Prostate gland (tissue), 2 donors: ENCODE results near the gene SLC1A2. TPM values are rescaled to one million over a fixed set of nuclear protein-coding genes. Genes with fewer than 3 reads are reported as not detected.

Source experiments
- DNase-seq: peaks from one replicate; pipeline ENCODE4 v3.0.0-alpha.2; 2019; ENCODE audit warnings: low spot score
- H3K27ac ChIP-seq, 2 donors: fragments of 200-600 bp; sonication (generic); 2 replicates each; pipeline ENCODE4 v1.5.1; 2017 to 2019
- H3K27me3 ChIP-seq: fragments of 200-600 bp; sonication (generic); replicated peaks from 2 replicates; pipeline ENCODE4 v1.5.1; 2019; ENCODE audit not compliant: insufficient read depth
- H3K36me3 ChIP-seq, 2 donors: fragments of 200-600 bp; sonication (generic); 1 replicate in 1 of 2; 2 replicates in 1 of 2; pipeline versions ENCODE4 v1.5.1 to v1.8.1; 2017 to 2019
- H3K4me1 ChIP-seq: fragments of 200-600 bp; sonication (generic); replicated peaks from 2 replicates; pipeline ENCODE4 v1.5.1; 2019
- H3K4me3 ChIP-seq, 2 donors: fragments of 200-600 bp; sonication (generic); 2 replicates each; pipeline ENCODE4 v1.5.1; 2017 to 2019
- H3K9me3 ChIP-seq: fragments of 200-600 bp; sonication (generic); 2 replicates; pipeline ENCODE4 v1.5.1; 2017
- POLR2A ChIP-seq: fragments of 450-650 bp; IDR thresholded peaks from one replicate; pipeline ENCODE4 v1.6.1; 2016; ENCODE audit warnings: antibody characterized with exemption, mild to moderate bottlenecking
- POLR2AphosphoS5 ChIP-seq: sonication (generic); formaldehyde crosslinking; IDR thresholded peaks from one replicate; pipeline ENCODE4 v1.6.1; 2017; ENCODE audit warnings: antibody characterized with exemption
- WGBS: methylation state at CpG from one replicate; pipeline ENCODE4 v1.1.5; 2018; 5-methylcytosine and 5-hydroxymethylcytosine counted together
- intact Hi-C: fragments of 100-400 bp; cut with DNase I; formaldehyde crosslinking; loops from one replicate; pipeline ENCODE4 v1.14.2; 2022
- total RNA-seq, 2 donors: library from RNA; depleted of rRNA; stranded (reverse); fragments of >200 nt; gene quantifications; one replicate each; pipeline ENCODE4 v1.1.0, GENCODE V29; 2016
- TF ChIP-seq, protein P1 (sequence below), 4 experiments: fragments of 200-600 bp in 2 of 4; fragments of 450-650 bp in 2 of 4; sonication (generic) in 2 of 4; IDR thresholded peaks; 1 replicate in 3 of 4; 2 replicates in 1 of 4; pipeline ENCODE4 v1.5.1; 2016 to 2019; ENCODE audit warnings: antibody characterized with exemption in 4 of 4, mild to moderate bottlenecking in 2 of 4, moderate library complexity in 2 of 4

The SLC1A2 gene
- total RNA-seq, 2 donors from 2014 or later, result 0.82 to 1.5 TPM

DNA sequence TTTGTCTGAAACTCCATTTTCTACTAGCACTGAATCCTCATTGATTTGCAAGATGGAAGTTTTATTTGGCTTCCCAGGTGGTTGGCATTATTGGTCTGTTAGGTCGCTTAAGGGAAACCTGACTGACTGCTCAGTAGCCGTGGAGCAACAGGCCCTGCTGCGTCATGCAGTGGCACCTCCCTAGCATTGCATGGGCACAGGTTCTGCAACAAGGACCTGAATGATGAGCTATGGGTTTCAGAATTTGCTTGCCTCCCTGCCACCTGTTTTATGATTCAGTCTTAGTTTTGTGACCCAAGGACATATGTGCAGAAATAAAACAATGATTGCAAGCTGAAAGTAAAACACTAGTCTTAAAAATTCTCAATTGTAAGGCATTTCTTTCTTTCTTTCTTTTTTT, 128.5 kb downstream of the SLC1A2 start:
- Histone ChIP-seq H3K4me1 (no peaks in the 10 kb centered on the region), H3K27me3 (no peaks in the 10 kb centered on the region), H3K4me3 (no peak overlapping the region), H3K36me3 (no peaks in the 10 kb centered on the region), H3K9me3 (no peaks in the 10 kb centered on the region), H3K27ac (no peak overlapping the region)
- TF ChIP-seq POLR2AphosphoS5 (no peak), POLR2A (no peak)
- TF ChIP-seq, protein P1, sequence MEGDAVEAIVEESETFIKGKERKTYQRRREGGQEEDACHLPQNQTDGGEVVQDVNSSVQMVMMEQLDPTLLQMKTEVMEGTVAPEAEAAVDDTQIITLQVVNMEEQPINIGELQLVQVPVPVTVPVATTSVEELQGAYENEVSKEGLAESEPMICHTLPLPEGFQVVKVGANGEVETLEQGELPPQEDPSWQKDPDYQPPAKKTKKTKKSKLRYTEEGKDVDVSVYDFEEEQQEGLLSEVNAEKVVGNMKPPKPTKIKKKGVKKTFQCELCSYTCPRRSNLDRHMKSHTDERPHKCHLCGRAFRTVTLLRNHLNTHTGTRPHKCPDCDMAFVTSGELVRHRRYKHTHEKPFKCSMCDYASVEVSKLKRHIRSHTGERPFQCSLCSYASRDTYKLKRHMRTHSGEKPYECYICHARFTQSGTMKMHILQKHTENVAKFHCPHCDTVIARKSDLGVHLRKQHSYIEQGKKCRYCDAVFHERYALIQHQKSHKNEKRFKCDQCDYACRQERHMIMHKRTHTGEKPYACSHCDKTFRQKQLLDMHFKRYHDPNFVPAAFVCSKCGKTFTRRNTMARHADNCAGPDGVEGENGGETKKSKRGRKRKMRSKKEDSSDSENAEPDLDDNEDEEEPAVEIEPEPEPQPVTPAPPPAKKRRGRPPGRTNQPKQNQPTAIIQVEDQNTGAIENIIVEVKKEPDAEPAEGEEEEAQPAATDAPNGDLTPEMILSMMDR (IDR thresholded peaks at IDR 0.05), result no peak
- 82% methylated on average over 3 of the region's 3 CpGs for WGBS
- intact Hi-C loops, result no loop called here
- DNase-seq, result no peak

DNA sequence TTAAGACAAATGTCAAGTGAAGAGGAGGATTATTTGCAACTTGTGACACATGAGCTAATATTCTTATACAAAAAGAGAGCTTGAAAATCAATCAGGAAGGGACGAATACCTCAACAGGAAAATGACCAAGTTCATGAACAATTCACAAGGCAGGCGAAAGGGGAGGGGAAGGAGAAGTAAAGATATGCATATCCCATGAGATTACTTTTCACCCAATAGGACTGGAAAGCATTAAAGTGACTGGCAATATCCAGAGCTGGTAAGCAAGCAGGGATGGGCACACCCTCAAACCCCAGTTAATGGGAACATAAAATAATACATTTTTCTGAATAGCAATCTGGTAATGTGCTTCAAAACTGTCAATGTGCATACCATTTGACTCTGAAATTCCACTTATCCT, 129.5 kb downstream of the SLC1A2 start:
- TF ChIP-seq, protein P1 (IDR thresholded peaks at IDR 0.05), result no peak
- no peak for TF ChIP-seq POLR2A
- TF ChIP-seq POLR2AphosphoS5, result no peak
- intact Hi-C loops, result no loop called here
- DNase-seq, result no peak
- no peak overlapping the region for H3K4me3 ChIP-seq
- no peaks in the 10 kb centered on the region for H3K9me3 ChIP-seq
- 94% methylated on average over 2 of the region's 2 CpGs for WGBS
- no peaks in the 10 kb centered on the region for H3K36me3 ChIP-seq
- H3K4me1 ChIP-seq, result no peaks in the 10 kb centered on the region
- no peaks in the 10 kb centered on the region for H3K27me3 ChIP-seq
- no peak overlapping the region for H3K27ac ChIP-seq

DNA sequence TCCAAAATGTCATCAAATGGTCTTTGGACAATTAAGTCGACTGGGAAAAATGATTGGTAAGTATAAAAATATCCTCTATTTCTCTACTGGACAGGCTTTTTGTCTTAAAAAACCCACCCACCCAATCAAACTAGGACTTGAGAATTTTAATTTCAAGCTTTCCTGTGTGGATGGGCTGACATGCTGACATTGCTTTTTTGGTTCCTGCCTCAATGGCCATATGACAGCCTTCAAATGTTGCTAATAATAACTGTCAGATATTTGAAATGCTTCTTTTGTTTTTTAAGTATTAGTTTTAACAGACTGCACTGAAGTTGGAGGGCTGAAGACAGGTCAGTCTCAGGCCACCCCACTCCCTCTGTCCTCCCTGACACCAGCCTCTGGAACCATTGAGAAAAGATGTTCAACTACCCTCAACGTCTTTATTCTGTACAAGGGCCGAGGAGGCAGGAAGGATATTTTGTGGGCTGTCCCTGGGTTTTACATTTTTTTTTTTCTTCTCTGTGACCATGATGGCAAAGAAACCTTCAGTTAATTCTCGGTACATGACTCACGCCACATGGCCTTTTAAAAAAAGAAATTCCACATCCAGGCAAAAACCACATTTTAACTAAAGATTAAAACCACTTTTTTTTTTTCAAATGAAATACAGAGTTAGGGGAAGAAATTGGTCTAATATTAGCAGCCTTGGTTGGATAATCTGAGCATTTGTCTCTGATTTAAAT, 130.4 kb downstream of the SLC1A2 start:
- WGBS, result 78% methylated on average over 5 of the region's 5 CpGs
- H3K4me1 ChIP-seq, result no peaks in the 10 kb centered on the region
- H3K4me3 ChIP-seq, result no peak overlapping the region
- no peak for DNase-seq
- H3K9me3 ChIP-seq, result no peaks in the 10 kb centered on the region
- H3K27ac ChIP-seq, result no peak overlapping the region
- no peaks in the 10 kb centered on the region for H3K27me3 ChIP-seq
- TF ChIP-seq, protein P1 (IDR thresholded peaks at IDR 0.05), result no peak
- no peak for TF ChIP-seq POLR2A
- TF ChIP-seq POLR2AphosphoS5, result no peak
- no peaks in the 10 kb centered on the region for H3K36me3 ChIP-seq
- intact Hi-C loops, result no loop called here

DNA sequence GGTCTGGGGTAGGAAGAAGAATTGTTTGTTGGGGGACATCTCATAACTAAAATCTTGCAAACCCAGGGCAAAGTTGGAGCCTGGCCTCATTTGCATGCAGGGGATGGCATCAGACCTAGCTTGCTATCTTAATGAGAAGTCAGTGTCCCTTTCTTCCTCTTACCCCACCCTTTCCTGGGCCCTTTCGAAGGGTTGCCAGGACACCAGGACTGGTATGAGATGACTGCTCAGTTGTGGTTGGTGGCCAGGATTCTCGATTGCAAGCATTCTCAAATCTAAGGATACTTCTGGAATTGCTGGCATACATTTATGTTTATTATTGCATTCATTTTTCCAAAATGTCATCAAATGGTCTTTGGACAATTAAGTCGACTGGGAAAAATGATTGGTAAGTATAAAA, 131.0 kb downstream of the SLC1A2 start:
- H3K36me3 ChIP-seq, result no peaks in the 10 kb centered on the region
- H3K4me3 ChIP-seq, result no peak overlapping the region
- H3K4me1 ChIP-seq, result no peaks in the 10 kb centered on the region
- DNase-seq, result no peak
- WGBS, result 90% methylated on average over 3 of the region's 3 CpGs
- no peak overlapping the region for H3K27ac ChIP-seq
- intact Hi-C loops, result no loop called here
- TF ChIP-seq POLR2A (no peak), POLR2AphosphoS5 (no peak)
- TF ChIP-seq, protein P1 (IDR thresholded peaks at IDR 0.05), result no peak
- H3K9me3 ChIP-seq, result no peaks in the 10 kb centered on the region
- no peaks in the 10 kb centered on the region for H3K27me3 ChIP-seq

DNA sequence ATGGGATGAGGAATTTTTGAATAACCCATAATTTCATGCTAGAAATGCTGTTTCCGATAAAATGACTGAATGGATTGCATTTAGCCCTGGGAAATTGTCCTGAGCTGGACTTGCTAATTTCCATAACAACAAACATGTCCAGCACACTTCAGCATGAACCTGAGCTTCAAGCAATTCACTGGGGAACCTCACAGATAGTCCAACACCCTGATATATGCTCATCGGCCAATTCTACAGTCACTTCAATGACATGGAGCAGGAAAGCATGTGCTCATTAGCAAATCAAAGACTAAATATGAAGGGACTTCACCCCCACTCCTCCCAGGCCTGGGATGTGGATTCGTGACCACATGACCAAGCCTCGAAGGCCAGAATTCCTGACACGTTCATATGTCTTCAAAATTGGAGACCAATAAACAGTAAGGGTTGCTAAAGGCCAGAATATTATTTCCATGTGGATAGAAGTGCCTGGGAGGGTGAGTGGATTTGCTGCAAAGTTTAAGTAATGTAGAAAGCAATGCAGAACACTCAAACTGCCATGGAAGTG, 131.9 kb downstream of the SLC1A2 start:
- intact Hi-C loops, result no loop called here
- TF ChIP-seq POLR2AphosphoS5 (no peak), POLR2A (no peak)
- TF ChIP-seq, protein P1 (IDR thresholded peaks at IDR 0.05), result no peak
- Histone ChIP-seq H3K36me3 (no peaks in the 10 kb centered on the region), H3K4me1 (no peaks in the 10 kb centered on the region), H3K4me3 (no peak overlapping the region), H3K27me3 (no peaks in the 10 kb centered on the region), H3K27ac (no peak overlapping the region), H3K9me3 (no peaks in the 10 kb centered on the region)
- WGBS, result 96% methylated on average over 5 of the region's 5 CpGs
- no peak for DNase-seq
